Subcutaneous adipose tissue (tissue), 4 donors: Measurements from ENCODE around the gene RHOH. TPM values are rescaled to one million over a fixed set of nuclear protein-coding genes. Genes with fewer than 3 reads are reported as not detected.

Source experiments
- CTCF ChIP-seq: fragments of 450-650 bp; IDR thresholded peaks from one replicate; pipeline ENCODE4 v1.5.1; 2016; ENCODE audit warnings: low read depth, mild to moderate bottlenecking, control low read depth, antibody characterized with exemption, moderate library complexity
- total RNA-seq, 4 donors: library from RNA; depleted of rRNA; stranded (reverse); fragments of >200 nt; gene quantifications; one replicate each; pipeline ENCODE4 v1.1.0, GENCODE V29; 2016

RHOH gene
- total RNA-seq, 4 donors from 2014 or later, result 2.1 to 7.0 (median 3.7) TPM

GRCh38 chr4:40214661-40215418 is 18.0 kb downstream of the RHOH start:
- TF ChIP-seq CTCF, result no peak

- TF ChIP-seq CTCF, result no peak
Observed at GRCh38 chr4:40216622-40217366, 20.0 kb downstream of the RHOH start.

GRCh38 chr4:40221744-40222143 is 24.9 kb downstream of the RHOH start:
- TF ChIP-seq CTCF, result no peak

- no peak for TF ChIP-seq CTCF
Observed at GRCh38 chr4:40223343-40223742, 26.5 kb downstream of the RHOH start.

- no peak for TF ChIP-seq CTCF
Observed at GRCh38 chr4:40224432-40224831, 27.6 kb downstream of the RHOH start.

GRCh38 chr4:40225497-40225896 is 28.7 kb downstream of the RHOH start:
- TF ChIP-seq CTCF, result no peak

- TF ChIP-seq CTCF, result no peak
Observed at GRCh38 chr4:40227284-40227683, 30.5 kb downstream of the RHOH start.
